ENCODE data around the gene KANSL1. TPM values are rescaled to one million over a fixed set of nuclear protein-coding genes. Genes with fewer than 3 reads are reported as not detected.

Gene KANSL1
- total and polyA plus RNA-seq, 2 experiments from 2014 or later: 49.0 to 206 TPM

DNA sequence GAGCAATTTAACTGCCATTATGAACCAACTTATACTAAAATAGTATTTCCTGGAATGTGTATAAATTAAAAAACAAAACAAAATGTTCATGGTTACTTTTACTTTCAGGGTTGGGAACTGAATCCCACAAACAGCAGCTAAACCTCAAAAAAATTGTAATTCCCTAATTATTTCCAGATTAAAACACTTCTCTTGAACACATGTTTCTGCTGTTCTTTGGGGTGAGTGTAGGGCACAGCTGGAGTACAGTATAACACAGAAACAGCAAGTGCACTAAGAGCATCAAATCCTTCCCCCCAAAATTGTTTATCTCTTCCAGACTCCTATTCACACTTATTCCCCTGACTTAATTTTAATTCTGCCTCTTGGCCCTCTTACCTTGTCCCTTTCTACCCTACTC, 56.4 kb downstream of the KANSL1 start (continued):
- TF ChIP-seq, protein P1, sequence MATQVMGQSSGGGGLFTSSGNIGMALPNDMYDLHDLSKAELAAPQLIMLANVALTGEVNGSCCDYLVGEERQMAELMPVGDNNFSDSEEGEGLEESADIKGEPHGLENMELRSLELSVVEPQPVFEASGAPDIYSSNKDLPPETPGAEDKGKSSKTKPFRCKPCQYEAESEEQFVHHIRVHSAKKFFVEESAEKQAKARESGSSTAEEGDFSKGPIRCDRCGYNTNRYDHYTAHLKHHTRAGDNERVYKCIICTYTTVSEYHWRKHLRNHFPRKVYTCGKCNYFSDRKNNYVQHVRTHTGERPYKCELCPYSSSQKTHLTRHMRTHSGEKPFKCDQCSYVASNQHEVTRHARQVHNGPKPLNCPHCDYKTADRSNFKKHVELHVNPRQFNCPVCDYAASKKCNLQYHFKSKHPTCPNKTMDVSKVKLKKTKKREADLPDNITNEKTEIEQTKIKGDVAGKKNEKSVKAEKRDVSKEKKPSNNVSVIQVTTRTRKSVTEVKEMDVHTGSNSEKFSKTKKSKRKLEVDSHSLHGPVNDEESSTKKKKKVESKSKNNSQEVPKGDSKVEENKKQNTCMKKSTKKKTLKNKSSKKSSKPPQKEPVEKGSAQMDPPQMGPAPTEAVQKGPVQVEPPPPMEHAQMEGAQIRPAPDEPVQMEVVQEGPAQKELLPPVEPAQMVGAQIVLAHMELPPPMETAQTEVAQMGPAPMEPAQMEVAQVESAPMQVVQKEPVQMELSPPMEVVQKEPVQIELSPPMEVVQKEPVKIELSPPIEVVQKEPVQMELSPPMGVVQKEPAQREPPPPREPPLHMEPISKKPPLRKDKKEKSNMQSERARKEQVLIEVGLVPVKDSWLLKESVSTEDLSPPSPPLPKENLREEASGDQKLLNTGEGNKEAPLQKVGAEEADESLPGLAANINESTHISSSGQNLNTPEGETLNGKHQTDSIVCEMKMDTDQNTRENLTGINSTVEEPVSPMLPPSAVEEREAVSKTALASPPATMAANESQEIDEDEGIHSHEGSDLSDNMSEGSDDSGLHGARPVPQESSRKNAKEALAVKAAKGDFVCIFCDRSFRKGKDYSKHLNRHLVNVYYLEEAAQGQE (IDR thresholded peaks at IDR 0.05; ENCODE audit: unreplicated experiment): no peak
- TF ChIP-seq ZNF114 (CRISPR knock-in tag; IDR thresholded peaks at IDR 0.05): no peak
- no peak for TF ChIP-seq CREB1 (CRISPR knock-in tag; IDR thresholded peaks at IDR 0.05; ENCODE audit: low read depth)
- no peak for TF ChIP-seq STAT1 (IDR thresholded peaks at IDR 0.05; ENCODE audit: unreplicated experiment)
- TF ChIP-seq EZH2 (IDR thresholded peaks at IDR 0.05; ENCODE audit: low read depth, unreplicated experiment): no peak

- no peaks in the 10 kb centered on the region for H3K36me3 ChIP-seq (ENCODE audit: insufficient read depth)
- H3K36me3 Mint-ChIP-seq (ENCODE audit: low read depth): peaks cover 2% of the 10 kb centered on the region; the same call in 1 of the 3 replicates
- no peaks in the 10 kb centered on the region for H3K9me2 ChIP-seq (ENCODE audit: insufficient read depth)
- H3K4me3 ChIP-seq: no peak overlapping the region
- no peak overlapping the region for H3K4me3 Mint-ChIP-seq
- no peaks in the 10 kb centered on the region for H3K27me3 Mint-ChIP-seq (ENCODE audit: insufficient read depth, low read depth, poor library complexity)
- H3K27me3 ChIP-seq (ENCODE audit: insufficient read depth): no peaks in the 10 kb centered on the region
- H3K4me1 Mint-ChIP-seq: peaks cover 63% of the 10 kb centered on the region
- peak overlapping the region; percentile 13; the same call in 1 of the 2 replicates for H3K27ac Mint-ChIP-seq
- no peak overlapping the region for H2AFZ ChIP-seq
- ATAC-seq (no peak), DNase-seq (ENCODE audit: low spot score) (no peak)
- H4K20me1 ChIP-seq (replicated peaks; ENCODE audit: insufficient read depth): peaks cover 74% of the 10 kb centered on the region
- peaks cover 50% of the 10 kb centered on the region for H3K4me1 ChIP-seq (ENCODE audit: insufficient read depth)
- H3K79me2 ChIP-seq (replicated peaks; ENCODE audit: insufficient read depth): peaks cover 100% of the 10 kb centered on the region
- peak overlapping the region; percentile 7; the same call in 1 of the 2 replicates for H3K27ac ChIP-seq (ENCODE audit: low read depth)
- no peak overlapping the region for H3K4me2 ChIP-seq
- no peaks in the 10 kb centered on the region for H3F3A ChIP-seq (replicated peaks; ENCODE audit: low read depth)
- H3K9me3 Mint-ChIP-seq: no peaks in the 10 kb centered on the region
- TF ChIP-seq EZH2 (IDR thresholded peaks at IDR 0.05; ENCODE audit: low read depth, unreplicated experiment): no peak
- no peak for TF ChIP-seq JUNB (IDR thresholded peaks at IDR 0.05; ENCODE audit: unreplicated experiment)
- no peak for TF ChIP-seq POLR2AphosphoS5 (IDR thresholded peaks at IDR 0.05; ENCODE audit: low read depth)
- TF ChIP-seq ZNF462 (CRISPR knock-in tag; IDR thresholded peaks at IDR 0.05): no peak
- TF ChIP-seq CTCF (conservative IDR thresholded peaks at IDR 0.05; ENCODE audit: low read depth in 2 of 2): no peak
Measured at GRCh38 chr17:46135879-46136563, 57.2 kb downstream of the KANSL1 start.
